ENCODE results near the gene TRANK1. TPM values are rescaled to one million over a fixed set of nuclear protein-coding genes. Genes with fewer than 3 reads are reported as not detected.
"Not testable (repeated sequence)": the region's sequence is repeated elsewhere in the genome, so short reads cannot be mapped to it uniquely, and the experiment has no call there.

The TRANK1 gene
- total RNA-seq, 2 donors from 2014 or later, result 13.9 to 23.5 TPM

GRCh38 chr3:36959821-36960220 lies 15.0 kb upstream of the TRANK1 start:
- DNase-seq (ENCODE audit: low spot score), result no peak
- intact Hi-C loops (cut with DNase I), result loop anchor here in 1 of 2 donors (10.0 kb wide), 1 partner anchor 225 kb away; no protein-coding TSS in a partner anchor

- no peak for DNase-seq (ENCODE audit: low spot score)
- intact Hi-C loops (cut with DNase I), result loop anchor here in 1 of 2 donors (10.0 kb wide), 1 partner anchor 223 kb away; no protein-coding TSS in a partner anchor
Measured at GRCh38 chr3:36957862-36958686, 13.2 kb upstream of the TRANK1 start.

GRCh38 chr3:36957063-36957462 lies 12.2 kb upstream of the TRANK1 start:
- intact Hi-C loops (cut with DNase I), result loop anchor here in 1 of 2 donors (10.0 kb wide), 1 partner anchor 222 kb away; no protein-coding TSS in a partner anchor
- no peak for DNase-seq (ENCODE audit: low spot score)

- intact Hi-C loops (cut with DNase I), result loop anchor here in 1 of 2 donors (10.0 kb wide), 1 partner anchor 221 kb away; no protein-coding TSS in a partner anchor
Measured at GRCh38 chr3:36956155-36956554, 11.3 kb upstream of the TRANK1 start.

GRCh38 chr3:36954452-36955134 lies 9.7 kb upstream of the TRANK1 start:
- intact Hi-C loops (cut with DNase I), result loop anchor here in 1 of 2 donors (10.0 kb wide), 1 partner anchor 220 kb away; no protein-coding TSS in a partner anchor
- no peak for DNase-seq (ENCODE audit: low spot score)

More at GRCh38 chr3:36956155-36956554, 11.3 kb upstream of the TRANK1 start:
- DNase-seq (ENCODE audit: low spot score), result no peak

- DNase-seq (ENCODE audit: low spot score); intact Hi-C loops (cut with DNase I): not testable (repeated sequence)
Measured at GRCh38 chr3:36947814-36948213, 3.0 kb upstream of the TRANK1 start.

- DNase-seq (ENCODE audit: low spot score), result no peak
- intact Hi-C loops (cut with DNase I), result no loop called here
Measured at GRCh38 chr3:36945333-36945980, 603 bp upstream of the TRANK1 start.

GRCh38 chr3:36944012-36944640 lies 728 bp downstream of the TRANK1 start:
- DNase-seq (ENCODE audit: low spot score), result peak; percentile 90
- intact Hi-C loops (cut with DNase I), result no loop called here

GRCh38 chr3:36943601-36944000 lies 1.3 kb downstream of the TRANK1 start:
- intact Hi-C loops (cut with DNase I), result no loop called here
- no peak for DNase-seq (ENCODE audit: low spot score)

- DNase-seq (ENCODE audit: low spot score), result no peak
- intact Hi-C loops (cut with DNase I), result no loop called here
Measured at GRCh38 chr3:36942638-36943248, 2.1 kb downstream of the TRANK1 start.

GRCh38 chr3:36941658-36942057 lies 3.2 kb downstream of the TRANK1 start:
- DNase-seq (ENCODE audit: low spot score), result no peak
- intact Hi-C loops (cut with DNase I), result no loop called here

GRCh38 chr3:36941162-36941561 lies 3.7 kb downstream of the TRANK1 start:
- intact Hi-C loops (cut with DNase I), result no loop called here
- no peak for DNase-seq (ENCODE audit: low spot score)

GRCh38 chr3:36937492-36937891 lies 7.4 kb downstream of the TRANK1 start:
- DNase-seq (ENCODE audit: low spot score), result no peak
- intact Hi-C loops (cut with DNase I), result no loop called here

- no peak for DNase-seq (ENCODE audit: low spot score)
- intact Hi-C loops (cut with DNase I), result no loop called here
Measured at GRCh38 chr3:36933540-36934296, 11.1 kb downstream of the TRANK1 start.

GRCh38 chr3:36931424-36931823 lies 13.4 kb downstream of the TRANK1 start:
- intact Hi-C loops (cut with DNase I); DNase-seq (ENCODE audit: low spot score): not testable (repeated sequence)

GRCh38 chr3:36928220-36928619 lies 16.6 kb downstream of the TRANK1 start:
- intact Hi-C loops (cut with DNase I), result no loop called here

GRCh38 chr3:36926292-36926897 lies 18.5 kb downstream of the TRANK1 start:
- DNase-seq (ENCODE audit: low spot score), result no peak
- intact Hi-C loops (cut with DNase I), result no loop called here

More at GRCh38 chr3:36928220-36928619, 16.6 kb downstream of the TRANK1 start:
- DNase-seq (ENCODE audit: low spot score), result no peak

Data from posterior vena cava (tissue), 2 donors.